K562 (cell line): ENCODE measurements around the gene SLC66A2. TPM values are rescaled to one million over a fixed set of nuclear protein-coding genes. Genes with fewer than 3 reads are reported as not detected.

ENCODE experiments used
- BRF2 ChIP-seq: IDR thresholded peaks from 3 replicates; pipeline ENCODE4 v1.6.1; 2011; ENCODE audit warnings: borderline replicate concordance, mild to moderate bottlenecking; ENCODE audit not compliant: insufficient read length, insufficient read depth
- CEBPG ChIP-seq, 3 experiments: fragments of 200-800 bp in 1 of 3; sonication (Bioruptor generic) in 1 of 3; sonication (generic) in 1 of 3; formaldehyde crosslinking in 1 of 3; IDR thresholded peaks in 2 of 3; conservative IDR thresholded peaks in 1 of 3; 2 replicates each; pipeline versions ENCODE4 v1.6.1 to v1.8.0; 2016 to 2022; ENCODE audit warnings: missing compliant biosample characterization in 2 of 3, missing genetic modification characterization in 2 of 3, mild to moderate bottlenecking in 1 of 3, missing genetic modification reagents in 1 of 3
- NCOA6 ChIP-seq: fragments of 450-650 bp; IDR thresholded peaks from 2 replicates; pipeline ENCODE4 v1.6.1; 2017; ENCODE audit warnings: mild to moderate bottlenecking
- POLR2H ChIP-seq: IDR thresholded peaks from 2 replicates; pipeline ENCODE4 v1.6.1; 2016; ENCODE audit warnings: missing genetic modification characterization, low read depth, mild to moderate bottlenecking, control low read depth, missing compliant biosample characterization, moderate library complexity
- POU5F1 ChIP-seq: fragments of 150-350 bp; IDR thresholded peaks from 2 replicates; pipeline ENCODE4 v1.6.1; 2014; ENCODE audit warnings: borderline replicate concordance, low read length, low read depth, mild to moderate bottlenecking; ENCODE audit not compliant: partially characterized antibody
- PRMT5 ChIP-seq: sonication (generic); formaldehyde crosslinking; IDR thresholded peaks from 2 replicates; pipeline ENCODE4 v1.5.0; 2020; ENCODE audit warnings: missing genetic modification reagents
- RAD21 ChIP-seq, 2 experiments: fragments of 250-450 bp in 1 of 2; fragments of 450-650 bp in 1 of 2; sonication (Bioruptor Pico) in 1 of 2; formaldehyde crosslinking in 1 of 2; IDR thresholded peaks in 1 of 2; conservative IDR thresholded peaks in 1 of 2; 2 replicates each; pipeline versions ENCODE4 v1.4.0 to v1.8.0; 2020 to 2022; ENCODE audit warnings: mild to moderate bottlenecking in 2 of 2, moderate library complexity in 1 of 2
- TFE3 ChIP-seq: fragments of 450-650 bp; formaldehyde crosslinking; IDR thresholded peaks from 2 replicates; pipeline ENCODE4 v1.4.0; 2020; ENCODE audit warnings: mild to moderate bottlenecking, mixed read lengths
- polyA plus RNA-seq, 8 experiments: library from polyadenylated mRNA; depleted of rRNA in 4 of 8; stranded (reverse) in 5 of 8; unstranded in 3 of 8; fragments of >200 nt; fragmentation: Nextera tagmentation in 2 of 8; fragmentation: Illumina TruSeq in 1 of 8; extraction: Ambion mirVana in 2 of 8; extraction: Trizol in 1 of 8; gene quantifications; 2 replicates each; pipeline versions ENCODE4 v1.2.1 to v1.2.3, GENCODE V29; 2011 to 2014; ENCODE audit warnings: inconsistent platforms in 1 of 8, missing spikeins in 1 of 8
- total RNA-seq, 7 experiments: library from RNA; depleted of rRNA in 6 of 7; stranded (reverse); fragments of >200 nt in 6 of 7; fragmentation: Illumina TruSeq in 2 of 7; extraction: Trizol in 2 of 7; gene quantifications; 2 replicates each; pipeline versions ENCODE4 v1.2.1 to v1.2.3, GENCODE V29; 2011 to 2021; ENCODE audit warnings: low replicate concordance in 1 of 7

The SLC66A2 gene
- total and polyA plus RNA-seq, 9 of the 15 experiments (the other 6 are each of a cell fraction or from before 2014, with no cell fraction given): 0.25 to 17.5 (median 5.6) TPM

GRCh38 chr18:79955302-79956075 is 4.0 kb upstream of the SLC66A2 start (continued):
- no peak for TF ChIP-seq CEBPG (CRISPR knock-in tag; IDR thresholded peaks at IDR 0.05)
- TF ChIP-seq CEBPG (tag; conservative IDR thresholded peaks at IDR 0.05 in 1 of 2, IDR thresholded peaks at IDR 0.05 in 1 of 2): no peak
- TF ChIP-seq PRMT5 (CRISPR knock-in tag): no peak
- no peak for TF ChIP-seq BRF2
- no peak for TF ChIP-seq POLR2H (tag)
- TF ChIP-seq TFE3 (CRISPR knock-in tag): no peak
- TF ChIP-seq POU5F1: no peak
- no peak for TF ChIP-seq RAD21 (CRISPR knock-in tag; conservative IDR thresholded peaks at IDR 0.05 in 1 of 2, IDR thresholded peaks at IDR 0.05 in 1 of 2)
- no peak for TF ChIP-seq NCOA6
- TF ChIP-seq, all 486 proteins: peak for 0
